Measurements from ENCODE around the gene COL12A1. TPM values are rescaled to one million over a fixed set of nuclear protein-coding genes. Genes with fewer than 3 reads are reported as not detected.

The COL12A1 gene
- total and polyA plus RNA-seq, 2 experiments from 2014 or later = 0.39 to 6.3 TPM

- TF ChIP-seq, protein P1, sequence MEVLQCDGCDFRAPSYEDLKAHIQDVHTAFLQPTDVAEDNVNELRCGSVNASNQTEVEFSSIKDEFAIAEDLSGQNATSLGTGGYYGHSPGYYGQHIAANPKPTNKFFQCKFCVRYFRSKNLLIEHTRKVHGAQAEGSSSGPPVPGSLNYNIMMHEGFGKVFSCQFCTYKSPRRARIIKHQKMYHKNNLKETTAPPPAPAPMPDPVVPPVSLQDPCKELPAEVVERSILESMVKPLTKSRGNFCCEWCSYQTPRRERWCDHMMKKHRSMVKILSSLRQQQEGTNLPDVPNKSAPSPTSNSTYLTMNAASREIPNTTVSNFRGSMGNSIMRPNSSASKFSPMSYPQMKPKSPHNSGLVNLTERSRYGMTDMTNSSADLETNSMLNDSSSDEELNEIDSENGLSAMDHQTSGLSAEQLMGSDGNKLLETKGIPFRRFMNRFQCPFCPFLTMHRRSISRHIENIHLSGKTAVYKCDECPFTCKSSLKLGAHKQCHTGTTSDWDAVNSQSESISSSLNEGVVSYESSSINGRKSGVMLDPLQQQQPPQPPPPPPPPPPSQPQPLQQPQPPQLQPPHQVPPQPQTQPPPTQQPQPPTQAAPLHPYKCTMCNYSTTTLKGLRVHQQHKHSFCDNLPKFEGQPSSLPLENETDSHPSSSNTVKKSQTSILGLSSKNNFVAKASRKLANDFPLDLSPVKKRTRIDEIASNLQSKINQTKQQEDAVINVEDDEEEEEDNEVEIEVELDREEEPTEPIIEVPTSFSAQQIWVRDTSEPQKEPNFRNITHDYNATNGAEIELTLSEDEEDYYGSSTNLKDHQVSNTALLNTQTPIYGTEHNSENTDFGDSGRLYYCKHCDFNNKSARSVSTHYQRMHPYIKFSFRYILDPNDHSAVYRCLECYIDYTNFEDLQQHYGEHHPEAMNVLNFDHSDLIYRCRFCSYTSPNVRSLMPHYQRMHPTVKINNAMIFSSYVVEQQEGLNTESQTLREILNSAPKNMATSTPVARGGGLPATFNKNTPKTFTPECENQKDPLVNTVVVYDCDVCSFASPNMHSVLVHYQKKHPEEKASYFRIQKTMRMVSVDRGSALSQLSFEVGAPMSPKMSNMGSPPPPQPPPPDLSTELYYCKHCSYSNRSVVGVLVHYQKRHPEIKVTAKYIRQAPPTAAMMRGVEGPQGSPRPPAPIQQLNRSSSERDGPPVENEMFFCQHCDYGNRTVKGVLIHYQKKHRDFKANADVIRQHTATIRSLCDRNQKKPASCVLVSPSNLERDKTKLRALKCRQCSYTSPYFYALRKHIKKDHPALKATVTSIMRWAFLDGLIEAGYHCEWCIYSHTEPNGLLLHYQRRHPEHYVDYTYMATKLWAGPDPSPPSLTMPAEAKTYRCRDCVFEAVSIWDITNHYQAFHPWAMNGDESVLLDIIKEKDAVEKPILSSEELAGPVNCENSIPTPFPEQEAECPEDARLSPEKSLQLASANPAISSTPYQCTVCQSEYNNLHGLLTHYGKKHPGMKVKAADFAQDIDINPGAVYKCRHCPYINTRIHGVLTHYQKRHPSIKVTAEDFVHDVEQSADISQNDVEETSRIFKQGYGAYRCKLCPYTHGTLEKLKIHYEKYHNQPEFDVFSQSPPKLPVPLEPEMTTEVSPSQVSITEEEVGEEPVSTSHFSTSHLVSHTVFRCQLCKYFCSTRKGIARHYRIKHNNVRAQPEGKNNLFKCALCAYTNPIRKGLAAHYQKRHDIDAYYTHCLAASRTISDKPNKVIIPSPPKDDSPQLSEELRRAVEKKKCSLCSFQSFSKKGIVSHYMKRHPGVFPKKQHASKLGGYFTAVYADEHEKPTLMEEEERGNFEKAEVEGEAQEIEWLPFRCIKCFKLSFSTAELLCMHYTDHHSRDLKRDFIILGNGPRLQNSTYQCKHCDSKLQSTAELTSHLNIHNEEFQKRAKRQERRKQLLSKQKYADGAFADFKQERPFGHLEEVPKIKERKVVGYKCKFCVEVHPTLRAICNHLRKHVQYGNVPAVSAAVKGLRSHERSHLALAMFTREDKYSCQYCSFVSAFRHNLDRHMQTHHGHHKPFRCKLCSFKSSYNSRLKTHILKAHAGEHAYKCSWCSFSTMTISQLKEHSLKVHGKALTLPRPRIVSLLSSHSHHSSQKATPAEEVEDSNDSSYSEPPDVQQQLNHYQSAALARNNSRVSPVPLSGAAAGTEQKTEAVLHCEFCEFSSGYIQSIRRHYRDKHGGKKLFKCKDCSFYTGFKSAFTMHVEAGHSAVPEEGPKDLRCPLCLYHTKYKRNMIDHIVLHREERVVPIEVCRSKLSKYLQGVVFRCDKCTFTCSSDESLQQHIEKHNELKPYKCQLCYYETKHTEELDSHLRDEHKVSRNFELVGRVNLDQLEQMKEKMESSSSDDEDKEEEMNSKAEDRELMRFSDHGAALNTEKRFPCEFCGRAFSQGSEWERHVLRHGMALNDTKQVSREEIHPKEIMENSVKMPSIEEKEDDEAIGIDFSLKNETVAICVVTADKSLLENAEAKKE (CRISPR knock-in tag; IDR thresholded peaks at IDR 0.05) = no peak
- TF ChIP-seq STAT1 (IDR thresholded peaks at IDR 0.05; ENCODE audit: unreplicated experiment) = no peak
Measured at GRCh38 chr6:75233092-75233615, 27.3 kb upstream of the COL12A1 start (continued).

- Mint-ChIP-seq H3K36me3 (ENCODE audit: low read depth) (no peaks in the 10 kb centered on the region), H3K27me3 (ENCODE audit: insufficient read depth, low read depth, poor library complexity) (peaks cover 2% of the 10 kb centered on the region), H3K27ac (no peak overlapping the region), H3K4me1 (peaks cover 34% of the 10 kb centered on the region), H3K9me3 (no peaks in the 10 kb centered on the region), H3K4me3 (no peak overlapping the region)
- peak; percentile 85 to 92 for TF ChIP-seq CTCF (conservative IDR thresholded peaks at IDR 0.05; ENCODE audit: low read depth in 2 of 2)
- no peak for TF ChIP-seq EZH2 (IDR thresholded peaks at IDR 0.05; ENCODE audit: low read depth, unreplicated experiment)
- TF ChIP-seq CREB1 (CRISPR knock-in tag; IDR thresholded peaks at IDR 0.05; ENCODE audit: low read depth) = no peak
- no peak overlapping the region for H3K4me3 ChIP-seq
- peaks cover 14% of the 10 kb centered on the region for H3K4me1 ChIP-seq (ENCODE audit: insufficient read depth)
- H3K79me2 ChIP-seq (replicated peaks; ENCODE audit: insufficient read depth) = no peaks in the 10 kb centered on the region
- no peaks in the 10 kb centered on the region for H4K20me1 ChIP-seq (replicated peaks; ENCODE audit: insufficient read depth)
- H3K4me2 ChIP-seq = no peak overlapping the region
- no peak overlapping the region for H2AFZ ChIP-seq
- no peaks in the 10 kb centered on the region for H3F3A ChIP-seq (replicated peaks; ENCODE audit: low read depth)
- H3K27ac ChIP-seq (ENCODE audit: low read depth) = no peak overlapping the region
- H3K36me3 ChIP-seq (ENCODE audit: insufficient read depth) = no peaks in the 10 kb centered on the region
- no peaks in the 10 kb centered on the region for H3K9me2 ChIP-seq (ENCODE audit: insufficient read depth)
- ATAC-seq (peak; percentile 74), DNase-seq (ENCODE audit: low spot score) (peak; percentile 86)
- H3K27me3 ChIP-seq (ENCODE audit: insufficient read depth) = no peaks in the 10 kb centered on the region
Measured at GRCh38 chr6:75230484-75231325, 24.9 kb upstream of the COL12A1 start.
